CD4-positive, alpha-beta T cell treated with Interleukin-6 at 100 ng/mL for 8 hours (primary cell): ENCODE data around the gene CCDC93.

Source experiments
- DNase-seq: peaks from one replicate; pipeline ENCODE4 v3.0.0-alpha.2; 2020; ENCODE audit warnings: mixed read lengths, low spot score

CCDC93 gene

DNA sequence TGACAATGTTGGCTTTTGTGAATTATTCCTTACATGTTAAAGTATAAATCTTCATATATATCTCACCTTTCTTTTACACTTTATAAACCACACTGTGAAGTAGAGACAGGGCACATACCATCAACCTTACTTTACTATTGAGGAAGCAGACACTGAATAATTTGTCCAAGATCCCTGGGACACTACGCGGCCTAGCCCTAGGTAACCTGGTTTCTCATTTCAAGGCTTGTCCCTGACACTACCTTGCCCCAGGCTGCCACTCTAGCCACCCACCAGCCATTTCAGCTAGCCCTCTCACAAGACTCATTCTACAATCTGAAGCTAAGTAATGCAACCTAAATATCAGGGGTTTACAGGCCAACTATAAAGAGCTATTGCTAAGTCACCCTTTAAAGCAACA lies 26.7 kb downstream of the CCDC93 start:
- DNase-seq: no peak

DNA sequence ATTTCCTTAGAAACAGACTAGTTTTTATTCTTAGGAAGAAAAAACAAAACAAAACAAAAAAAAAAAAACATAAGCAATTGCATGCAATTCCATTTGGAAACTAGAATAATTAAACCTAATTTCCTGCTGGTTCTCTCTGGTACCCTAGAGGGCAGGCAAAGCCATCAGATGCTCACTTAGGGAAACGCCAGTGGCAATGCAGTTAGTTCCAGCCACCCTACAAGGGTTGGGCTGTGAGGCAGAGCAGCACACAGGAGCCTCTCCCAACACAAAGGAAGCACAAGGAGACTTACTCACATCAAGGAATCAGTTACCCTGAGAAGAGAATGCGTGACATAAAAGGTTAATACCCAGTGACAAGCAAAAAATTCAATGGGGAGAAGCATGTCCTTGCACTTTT lies 28.8 kb downstream of the CCDC93 start:
- DNase-seq: no peak

DNA sequence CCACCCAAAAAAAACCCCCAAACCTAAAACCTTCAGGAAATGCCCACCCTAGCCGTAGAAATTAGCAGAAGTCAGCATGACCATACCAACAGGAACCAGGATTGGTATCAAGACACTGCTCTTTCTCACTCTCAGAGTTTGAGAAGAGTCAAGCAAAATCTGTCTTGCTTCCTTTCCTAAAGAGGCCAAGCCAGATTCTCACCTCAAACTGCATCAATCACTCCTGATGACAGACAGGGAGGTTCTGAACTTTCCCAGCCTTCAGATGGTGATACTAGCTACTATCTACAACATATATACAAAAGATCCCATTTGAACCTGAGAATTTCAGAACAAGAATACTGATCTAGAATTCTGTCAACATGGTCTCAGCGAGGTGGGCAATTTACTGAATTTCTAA lies 29.7 kb downstream of the CCDC93 start:
- DNase-seq: no peak

DNA sequence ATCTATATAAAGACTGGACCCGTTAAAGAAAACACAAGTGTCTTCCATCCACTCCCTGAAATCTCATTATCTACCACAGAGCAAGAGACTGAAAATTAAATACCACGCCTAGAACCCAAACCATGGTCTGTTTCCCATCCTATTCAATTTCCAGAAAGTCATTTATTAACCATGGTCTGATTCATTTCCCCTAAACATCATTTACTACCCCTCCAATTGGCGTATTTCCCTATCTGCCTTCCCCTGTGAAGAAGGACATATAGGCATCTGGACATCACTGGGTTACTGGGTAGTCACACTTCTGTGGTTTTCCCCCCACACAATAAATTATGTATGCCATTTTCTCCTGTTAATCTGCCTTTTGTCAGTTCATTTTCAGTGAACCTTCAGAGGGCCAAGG lies 30.8 kb downstream of the CCDC93 start:
- DNase-seq: no peak

DNA sequence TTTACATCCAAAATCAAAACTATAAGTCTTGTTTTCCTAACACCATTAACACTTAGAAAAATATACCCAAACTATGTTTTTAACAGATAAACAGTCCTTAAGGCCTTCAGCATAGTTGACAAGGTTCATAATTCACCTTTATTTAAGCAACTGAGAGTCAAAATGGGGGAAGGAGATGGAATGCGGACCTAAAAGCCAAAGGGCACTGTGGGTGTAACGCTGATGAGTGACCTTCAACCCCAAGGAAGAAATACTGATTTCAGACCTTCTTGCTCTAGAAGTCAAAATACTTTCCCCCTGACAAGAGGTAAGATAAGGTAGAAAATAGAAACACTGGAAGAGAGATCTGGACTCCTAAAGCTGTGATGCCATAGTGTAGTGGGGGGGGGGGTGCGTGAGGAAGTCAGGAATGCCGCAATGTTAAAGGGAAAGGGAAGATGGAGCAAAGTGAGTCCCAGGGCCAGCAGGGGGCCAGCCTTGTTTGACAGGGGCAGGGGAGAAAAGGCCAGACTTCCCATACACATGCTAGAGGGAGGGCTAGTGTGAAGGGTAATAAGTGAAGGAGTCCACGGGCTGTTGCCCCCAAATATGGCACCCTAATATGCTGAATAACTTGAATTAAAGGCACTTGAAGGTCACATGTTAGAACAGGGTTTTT lies 31.4 kb downstream of the CCDC93 start:
- no peak for DNase-seq

DNA sequence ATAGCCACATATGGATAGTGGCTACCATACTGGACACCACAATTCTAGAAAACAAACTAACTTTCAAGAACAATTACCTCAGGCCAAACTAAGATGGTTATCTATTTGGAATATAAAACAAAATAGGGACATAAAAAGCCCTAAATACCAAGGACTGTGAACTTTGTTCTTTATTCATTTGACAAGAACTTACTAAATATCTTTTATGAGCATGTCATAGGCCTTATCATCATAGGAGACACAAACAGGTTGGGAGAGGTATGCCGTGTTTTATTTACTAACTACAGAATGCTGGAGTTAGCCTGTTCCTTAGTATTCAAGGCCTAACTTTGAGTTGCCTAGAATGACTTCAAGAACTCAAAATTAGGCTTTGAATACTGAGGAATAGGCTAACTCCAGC lies 32.1 kb downstream of the CCDC93 start:
- DNase-seq: no peak

DNA sequence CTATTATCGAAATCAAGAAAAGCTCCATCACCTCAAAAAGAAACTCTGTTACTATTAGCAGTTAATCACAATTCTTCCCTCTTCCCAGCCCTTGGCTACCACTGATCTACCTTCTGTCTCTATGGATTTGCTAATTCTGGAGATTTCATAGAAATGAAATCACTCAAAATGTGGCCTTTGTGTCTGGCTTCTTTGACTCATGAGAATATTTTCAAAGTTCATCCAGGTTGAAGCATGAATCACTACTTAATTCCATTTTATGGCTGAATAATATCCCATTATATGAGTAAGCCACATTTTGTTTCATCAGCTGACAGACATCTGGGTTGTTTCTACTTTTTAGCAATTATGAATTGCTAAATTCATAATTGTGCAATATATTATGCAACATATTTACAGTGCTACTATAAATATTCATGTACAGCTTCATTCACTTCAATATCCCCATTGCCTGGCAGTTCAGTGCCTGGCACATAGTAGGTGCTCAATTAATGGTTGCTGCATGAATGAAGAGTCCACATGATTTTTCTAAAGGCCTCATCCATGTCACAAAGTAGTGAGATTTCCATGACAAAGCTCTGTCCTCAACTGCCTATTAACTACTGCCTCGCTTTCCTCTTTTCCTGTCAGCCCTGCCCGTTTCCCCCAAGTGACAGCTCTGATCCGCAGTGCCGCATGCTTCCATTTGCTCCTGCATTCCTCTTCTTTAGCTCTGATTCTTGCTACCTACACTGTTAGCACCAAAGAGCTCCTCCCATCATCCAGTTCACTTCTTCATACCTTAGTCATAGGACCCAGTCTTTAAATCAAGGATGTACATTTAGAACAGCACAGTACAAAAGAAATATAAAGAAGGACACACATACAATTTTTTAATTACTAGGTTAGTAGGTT lies 32.8 kb downstream of the CCDC93 start:
- no peak for DNase-seq

DNA sequence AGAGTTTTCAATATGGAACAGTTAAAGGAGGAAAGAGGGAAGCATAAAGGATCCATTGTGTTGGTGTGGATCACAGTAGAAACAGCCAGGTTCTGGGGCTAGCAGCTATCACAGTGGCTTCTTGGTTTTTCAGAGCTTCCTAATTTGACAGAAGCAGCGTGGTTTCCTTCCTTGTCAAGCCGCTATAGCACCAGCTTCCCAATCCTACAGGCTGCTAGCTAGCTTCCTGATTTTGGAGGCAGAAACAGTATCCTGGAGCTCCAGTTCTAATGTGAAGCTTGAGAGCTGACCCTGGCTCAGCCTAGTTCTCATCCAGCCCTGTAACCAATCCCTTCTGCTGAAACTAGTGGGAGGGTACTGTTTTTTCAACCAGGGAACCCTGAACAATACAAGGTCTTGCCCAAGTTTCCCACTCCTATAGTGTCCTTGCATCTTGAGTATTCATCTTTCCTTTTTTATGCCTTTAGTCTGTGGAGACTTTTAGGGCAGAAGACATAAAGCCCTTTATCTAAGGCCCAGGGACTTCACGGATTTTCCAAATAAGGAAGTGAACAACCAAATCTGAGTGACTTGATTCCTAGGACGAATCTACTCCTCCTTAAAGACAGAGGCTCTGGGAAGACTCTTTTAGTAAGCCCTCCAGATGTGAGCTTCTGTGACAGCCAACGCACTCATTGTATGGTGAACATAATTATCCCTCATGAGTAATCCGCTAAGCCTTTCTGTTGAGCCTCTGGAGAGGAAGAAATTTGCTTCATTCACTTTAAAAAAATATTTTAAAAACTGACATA lies 33.8 kb downstream of the CCDC93 start:
- no peak for DNase-seq

DNA sequence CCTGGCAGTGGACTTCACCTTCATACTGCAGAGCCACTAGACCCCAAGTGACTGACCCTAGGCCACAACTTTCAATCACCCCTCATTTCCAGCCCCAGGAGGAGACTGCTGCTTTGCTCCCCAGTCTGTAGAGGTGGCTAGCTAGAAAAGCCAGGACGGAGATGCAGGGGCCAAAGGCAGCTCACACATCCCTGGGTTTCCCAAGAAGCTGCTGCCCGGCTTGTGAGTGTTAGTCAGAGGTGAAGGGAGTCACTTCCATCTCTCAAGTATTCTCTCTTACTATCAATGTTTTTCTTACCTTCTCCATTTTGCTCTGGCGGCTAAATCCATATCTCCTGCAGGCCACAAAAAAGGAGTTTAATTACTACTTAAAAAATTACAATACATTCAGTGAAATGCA lies 36.2 kb downstream of the CCDC93 start:
- DNase-seq: no peak

DNA sequence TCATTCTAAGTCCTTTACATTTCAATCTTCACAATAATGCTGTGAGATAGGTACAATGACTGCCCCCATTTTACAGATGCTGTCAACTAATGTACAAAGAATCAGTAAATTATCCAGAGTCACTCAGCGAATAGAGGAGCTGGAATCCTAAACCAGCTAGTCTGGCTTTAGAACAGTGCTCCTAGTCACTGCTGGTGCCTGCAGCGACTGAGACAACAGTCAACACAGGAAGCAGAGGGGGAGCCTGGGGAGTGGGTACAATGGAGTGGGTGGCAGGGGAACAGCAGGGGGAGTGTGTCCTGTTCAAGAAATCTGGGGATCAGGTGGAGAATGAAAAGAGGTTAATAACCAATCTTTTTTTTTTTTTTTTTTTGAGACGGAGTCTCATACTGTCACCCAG lies 37.3 kb downstream of the CCDC93 start:
- DNase-seq: no peak

DNA sequence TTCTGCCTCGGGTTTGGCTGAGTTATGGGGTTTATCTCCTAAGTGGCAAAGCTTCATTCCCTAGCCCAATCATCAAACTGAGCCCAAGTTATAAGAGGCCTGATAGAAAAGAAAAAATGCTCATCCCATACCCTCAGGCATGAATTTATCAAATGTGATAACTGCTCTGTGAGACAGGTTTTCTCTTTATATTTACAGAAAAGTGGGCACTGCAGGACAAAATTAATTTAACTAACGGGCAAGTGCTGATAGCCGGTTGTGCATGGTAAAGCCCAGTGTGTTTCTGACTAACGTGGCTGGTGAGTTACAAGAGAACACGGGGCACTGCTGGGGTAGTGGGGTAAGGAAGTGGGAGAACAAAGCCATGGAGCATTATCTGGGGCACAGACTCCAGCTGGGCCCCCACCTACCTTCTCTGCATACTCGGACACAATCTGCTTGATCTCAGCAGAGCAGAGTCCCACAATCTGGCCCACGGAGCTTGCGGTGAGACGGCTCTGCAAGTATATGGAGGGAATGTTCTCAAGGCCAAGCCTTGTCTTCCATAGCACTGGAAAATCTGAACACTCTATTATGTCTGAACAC lies 40.3 kb downstream of the CCDC93 start:
- DNase-seq: no peak

DNA sequence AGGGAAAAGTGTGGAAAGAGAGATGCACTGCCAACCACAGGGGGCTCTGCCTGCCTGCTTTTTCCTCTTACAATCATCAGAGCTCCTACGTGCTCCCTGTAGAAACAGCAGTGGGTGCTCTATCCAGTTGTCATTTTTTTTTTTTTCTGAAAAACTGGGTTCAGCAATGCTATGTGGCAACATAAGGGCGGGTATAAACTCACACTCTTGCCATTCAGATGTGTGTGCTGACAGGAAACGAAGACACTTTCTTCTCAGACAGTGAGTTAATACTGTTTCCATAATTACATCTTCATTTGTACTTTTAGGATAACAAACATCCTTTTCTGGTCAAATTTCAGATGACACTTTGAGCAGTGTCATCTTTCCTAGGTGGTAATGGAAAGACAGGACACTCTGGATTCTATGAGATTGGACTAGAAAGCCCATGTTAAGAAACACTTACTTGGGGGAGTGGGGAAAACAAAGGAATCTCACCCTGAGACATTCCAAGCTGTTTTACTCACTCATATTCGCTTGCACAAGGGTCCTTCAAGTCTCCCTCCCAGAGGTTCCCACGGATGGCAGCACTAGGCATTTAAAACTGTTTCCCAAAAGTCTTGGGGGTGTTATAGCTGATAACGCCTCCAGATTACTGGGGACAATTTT lies 41.3 kb downstream of the CCDC93 start:
- DNase-seq: no peak

DNA sequence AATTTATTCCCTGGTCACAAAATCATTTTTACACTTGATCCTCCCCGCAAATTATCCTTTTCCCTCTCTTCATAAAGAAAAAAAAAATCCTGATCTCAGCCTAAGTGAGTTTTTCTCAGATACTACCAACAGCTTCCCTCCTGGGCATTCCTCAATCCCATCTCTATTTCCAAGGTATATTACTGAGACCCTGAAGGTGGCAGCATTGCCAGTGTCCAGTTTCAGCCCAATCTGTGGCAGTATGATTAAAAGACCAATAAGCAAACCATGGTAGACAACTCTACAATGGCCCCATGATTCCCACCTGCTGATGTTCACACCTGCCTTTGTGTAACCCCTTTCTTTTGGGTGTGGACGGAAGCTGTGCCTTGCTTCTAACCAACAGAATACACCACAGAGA lies 45.1 kb downstream of the CCDC93 start:
- no peak for DNase-seq

DNA sequence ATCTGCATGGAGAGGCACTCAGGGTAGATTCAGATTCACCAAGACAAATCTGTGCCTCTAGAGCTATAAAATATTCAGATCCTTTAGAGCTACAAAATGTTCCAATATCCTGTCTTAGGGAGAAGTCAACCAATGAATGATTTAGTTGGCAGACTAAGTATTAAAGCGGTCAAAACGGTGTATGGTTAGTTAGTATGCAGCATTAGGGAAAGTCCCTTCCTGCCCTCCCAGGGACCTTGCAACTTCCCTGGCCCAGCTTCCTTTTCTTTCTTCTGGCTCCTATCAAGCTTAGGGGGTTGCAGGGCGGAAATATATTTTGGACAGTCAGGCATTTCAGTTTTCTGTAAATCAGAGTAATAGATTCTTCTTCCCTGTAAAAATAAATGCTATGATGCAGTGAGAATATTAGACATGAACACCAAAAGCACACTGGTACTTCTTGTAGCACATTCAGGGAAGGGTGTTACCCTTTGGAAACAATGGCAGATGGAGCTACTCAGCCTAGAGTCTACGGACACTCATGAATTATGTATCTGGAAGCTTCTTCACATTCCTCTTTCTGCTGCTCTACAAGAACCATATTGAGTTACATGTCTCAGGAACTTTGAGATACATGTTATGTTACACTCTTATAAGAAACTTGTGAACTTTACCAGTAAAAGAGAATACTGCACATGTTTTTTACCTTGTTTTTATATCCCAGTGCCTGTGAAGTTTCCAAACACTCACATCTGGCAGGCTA lies 45.7 kb downstream of the CCDC93 start:
- no peak for DNase-seq

DNA sequence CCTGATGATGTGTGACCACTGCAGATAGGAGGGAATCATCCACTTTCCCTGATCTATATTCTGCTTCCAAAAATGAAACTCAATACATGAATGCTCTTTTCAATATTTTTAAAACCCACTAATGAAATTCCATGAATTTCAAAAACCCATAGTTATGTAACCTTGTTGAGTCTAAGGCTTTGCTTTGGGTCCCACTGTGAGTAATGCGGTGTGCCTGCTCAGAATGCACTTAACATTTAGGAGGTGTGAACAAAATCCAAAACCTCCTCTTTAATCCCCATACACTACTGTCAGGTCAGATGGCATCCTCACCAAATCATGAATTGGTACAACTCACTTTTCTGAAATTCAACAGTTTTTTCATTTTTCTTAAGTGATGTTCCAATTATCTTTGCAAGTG lies 50.4 kb downstream of the CCDC93 start:
- DNase-seq: no peak

DNA sequence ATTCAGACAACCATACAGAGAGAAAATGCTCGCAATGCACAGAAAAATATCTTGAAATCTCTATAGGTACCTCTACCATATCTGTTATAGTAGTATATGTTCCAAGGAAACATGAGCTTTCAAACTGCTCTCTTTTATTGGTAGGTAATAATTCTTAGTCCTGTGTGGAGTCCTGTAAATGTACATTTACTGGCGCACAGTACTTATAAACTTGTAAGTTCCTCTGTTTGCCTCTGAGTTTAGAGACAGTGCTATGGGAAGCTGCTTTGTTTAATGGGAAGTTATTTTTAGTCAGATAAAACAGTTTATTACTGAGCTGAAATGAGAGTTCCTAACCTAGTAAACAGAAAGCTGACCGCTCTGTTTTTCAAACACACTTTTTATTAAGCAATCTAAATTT lies 52.7 kb downstream of the CCDC93 start:
- DNase-seq: no peak

DNA sequence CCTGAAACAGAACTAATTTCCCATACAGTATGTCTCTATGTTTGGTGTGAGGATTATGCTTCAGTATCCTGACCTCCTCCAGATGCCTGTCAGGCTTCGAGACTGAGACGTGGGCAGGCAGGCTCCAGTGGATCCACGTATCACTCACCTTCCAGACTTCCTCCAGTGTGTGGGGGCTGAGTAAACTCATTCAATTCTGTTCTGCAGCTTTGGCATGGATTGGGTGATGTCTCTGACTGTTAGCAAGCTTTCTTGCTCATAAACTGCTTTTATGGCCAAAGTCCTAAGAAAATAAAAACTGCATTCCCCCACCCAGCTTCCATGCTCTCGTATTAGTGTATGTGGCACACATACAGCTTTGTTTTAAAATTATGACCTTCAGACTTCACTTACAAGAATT lies 53.6 kb downstream of the CCDC93 start:
- no peak for DNase-seq

DNA sequence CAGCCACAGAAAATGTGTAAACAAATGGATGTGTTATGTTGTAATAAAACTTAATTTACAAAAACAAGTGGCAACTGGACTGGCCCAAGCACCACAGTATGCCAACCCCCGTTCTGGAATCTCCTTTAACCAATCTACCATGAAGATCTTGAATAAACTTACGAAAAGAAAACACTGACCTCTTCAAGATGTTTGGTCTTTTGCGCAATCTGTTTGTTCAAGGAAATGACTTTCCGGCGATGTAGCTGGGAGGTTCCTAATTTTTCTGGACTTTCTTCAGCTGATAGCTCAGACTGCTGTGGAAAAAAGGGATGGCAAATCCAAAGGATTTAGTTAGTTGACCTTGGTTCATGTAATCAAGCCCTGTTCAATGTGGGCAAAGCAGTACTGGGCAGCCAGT lies 55.7 kb downstream of the CCDC93 start:
- no peak for DNase-seq

DNA sequence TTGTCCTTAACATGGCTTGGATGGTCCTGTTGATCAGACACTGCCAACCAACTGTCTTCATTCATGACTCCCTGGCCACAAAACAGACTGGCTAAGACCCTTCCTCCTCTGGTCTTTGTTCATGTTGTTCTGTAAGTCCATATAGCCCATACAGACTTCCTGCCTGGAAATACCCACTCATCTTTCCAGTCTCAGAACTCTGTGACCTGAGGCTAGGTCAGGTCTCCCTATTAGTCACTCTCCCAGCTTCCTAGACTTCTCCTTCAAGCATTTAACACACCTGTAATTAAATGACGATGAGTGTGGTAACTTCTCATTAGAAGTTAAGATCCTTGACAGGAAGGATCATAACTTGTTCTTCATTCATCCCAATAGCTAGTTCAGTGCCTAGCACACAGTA lies 56.3 kb downstream of the CCDC93 start:
- no peak for DNase-seq

DNA sequence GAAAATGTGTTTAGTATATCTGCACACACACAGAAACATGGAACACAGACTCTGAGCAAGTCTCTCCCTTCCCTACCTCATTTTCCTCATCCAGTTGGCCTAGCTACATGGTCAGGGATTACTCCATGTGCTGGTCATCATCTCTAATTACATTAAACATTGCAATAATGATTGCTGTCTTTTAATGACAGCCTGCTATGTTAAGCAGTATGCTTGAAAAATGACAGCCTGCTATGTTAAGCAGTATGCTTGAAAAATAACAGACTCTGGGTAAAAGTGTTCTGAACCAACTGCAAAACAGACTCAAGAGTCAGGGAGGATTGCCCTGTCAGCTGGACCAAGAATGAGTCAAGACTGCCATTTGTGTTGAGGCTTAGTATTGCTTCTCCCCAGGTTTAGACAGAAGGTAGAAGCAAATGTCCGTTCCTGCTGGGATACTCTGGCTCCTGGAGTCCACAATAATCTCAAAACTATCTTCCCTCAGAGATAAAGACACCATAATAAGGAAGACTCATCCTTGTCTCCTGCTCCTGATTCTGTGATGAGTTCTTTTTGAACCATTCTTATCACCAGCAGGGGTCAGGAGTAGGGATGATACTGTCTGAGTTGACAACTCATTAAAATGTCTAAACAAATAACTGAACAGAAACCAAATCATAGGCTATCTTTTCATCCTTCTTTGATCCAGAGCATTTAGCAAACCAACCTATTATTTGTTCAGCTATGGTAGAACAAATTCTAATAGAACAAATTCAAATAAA lies 57.7 kb downstream of the CCDC93 start:
- DNase-seq: no peak

DNA sequence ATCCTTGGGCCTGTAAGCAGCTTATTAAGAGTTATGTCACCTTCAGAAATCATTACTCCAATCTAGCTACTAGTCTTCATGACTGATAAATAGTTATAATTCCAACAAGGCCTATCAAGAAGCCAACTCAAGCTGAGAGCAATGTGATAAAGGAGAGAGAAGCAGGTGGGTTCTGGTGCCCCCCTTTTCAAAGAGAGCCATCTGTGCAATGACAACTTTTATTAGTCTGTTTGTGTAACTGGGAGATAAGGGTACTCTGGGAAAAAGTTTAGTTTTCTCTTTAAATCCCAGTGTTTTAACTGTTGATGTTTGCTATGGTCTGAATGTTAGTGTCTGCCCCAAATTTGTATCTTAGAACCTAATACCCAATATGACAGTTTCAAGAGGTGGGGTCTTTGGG lies 60.6 kb downstream of the CCDC93 start:
- no peak for DNase-seq
